NCI-H510A treated with DMSO at 0.1 percent for 48 hours (cell line): ENCODE data around the gene CPEB4.

Experiments
- DNase-seq: peaks from one replicate; lab custom pipeline; 2025; lab: John Stamatoyannopoulos, UW

CPEB4 gene

DNA sequence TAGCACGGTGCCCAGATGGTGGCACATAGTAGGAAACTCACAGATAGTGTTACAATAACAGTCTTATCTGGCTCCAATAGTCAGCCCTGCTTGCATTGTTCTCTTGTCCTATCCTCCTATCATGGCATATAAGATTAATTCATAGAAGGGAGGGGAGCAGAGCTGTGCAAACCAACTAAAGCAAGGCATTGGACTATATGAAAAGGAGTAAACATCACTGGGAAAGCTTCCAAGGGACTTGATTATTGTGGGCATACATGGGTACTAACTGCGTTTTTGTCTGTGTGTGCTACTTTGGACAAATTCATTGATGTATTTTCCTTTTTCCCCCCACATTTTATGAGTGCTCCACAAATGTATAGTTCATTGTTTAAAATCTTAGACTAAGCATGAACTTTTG lies 57.0 kb downstream of the CPEB4 start:
- no peak for DNase-seq

GRCh38 chr5:173946323-173946722 lies 58.2 kb downstream of the CPEB4 start:
- no peak for DNase-seq

DNA sequence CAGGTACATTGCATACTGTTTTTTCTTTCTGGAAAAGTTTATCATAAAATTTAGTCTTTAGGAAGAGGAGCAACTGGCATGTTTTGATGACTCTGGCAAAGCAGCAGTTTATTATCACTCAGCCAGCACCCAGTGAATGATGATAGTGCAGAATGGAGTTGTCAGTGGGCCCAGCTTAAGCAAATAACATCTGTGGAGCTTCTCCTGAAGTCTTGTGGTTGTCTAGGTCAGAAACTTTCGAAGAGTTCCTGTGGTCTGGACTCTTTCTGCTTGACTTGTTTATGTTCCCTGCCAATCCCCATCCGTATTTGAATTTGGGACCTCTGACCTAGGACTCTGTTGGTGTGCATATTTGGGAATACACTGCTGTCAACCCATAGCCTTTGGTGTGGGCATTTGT lies 62.7 kb downstream of the CPEB4 start:
- no peak for DNase-seq

DNA sequence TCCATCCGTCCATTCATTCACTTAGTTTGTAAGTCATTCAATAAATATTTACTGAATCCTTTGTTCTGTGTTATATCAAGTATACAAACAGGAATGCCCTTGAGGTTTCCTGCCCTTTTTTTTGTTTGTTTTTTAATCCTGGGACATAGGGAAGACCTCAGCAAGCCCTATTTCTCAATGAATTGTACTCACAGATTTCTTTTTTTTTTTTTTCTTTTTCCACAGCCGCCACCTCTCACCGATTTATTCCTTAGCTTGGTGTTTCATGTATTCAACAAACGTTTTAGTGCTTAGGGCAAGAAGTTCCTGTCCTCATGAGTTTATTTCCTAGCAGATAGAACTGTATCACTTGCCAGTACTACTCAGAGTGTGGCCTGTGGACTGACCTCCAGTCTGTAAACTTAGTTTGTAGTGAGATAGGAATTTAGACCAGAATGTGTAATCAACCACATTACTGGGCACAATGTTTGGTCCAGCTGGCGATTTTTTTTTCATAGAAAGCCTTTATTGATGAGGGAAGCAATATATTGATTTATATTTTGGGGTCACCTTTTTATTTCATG lies 65.5 kb downstream of the CPEB4 start:
- DNase-seq = no peak

GRCh38 chr5:173954671-173955521 lies 66.7 kb downstream of the CPEB4 start:
- no peak for DNase-seq

- DNase-seq = no peak
These were observed 72.8 kb downstream of the CPEB4 start for GRCh38 chr5:173960986-173961385.

DNA sequence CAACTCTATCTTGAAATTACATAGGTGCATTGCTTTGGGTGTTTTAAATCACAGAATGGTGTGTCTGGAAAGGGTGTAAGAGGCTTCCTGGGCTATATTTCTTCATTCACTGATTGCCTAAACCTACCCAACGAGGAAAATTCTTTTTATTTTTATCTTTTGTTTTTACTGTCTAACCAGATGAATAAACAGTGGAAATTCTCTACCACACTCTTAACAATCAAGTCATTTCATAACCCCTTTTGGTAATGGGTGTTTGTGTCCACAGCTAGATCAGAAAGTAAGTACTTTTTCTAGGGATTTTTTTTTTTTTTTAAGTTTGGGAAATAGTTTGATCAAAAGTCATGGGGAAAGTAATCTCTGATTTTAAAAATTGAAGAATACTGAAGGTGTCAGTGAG lies 73.3 kb downstream of the CPEB4 start:
- DNase-seq = no peak

DNA sequence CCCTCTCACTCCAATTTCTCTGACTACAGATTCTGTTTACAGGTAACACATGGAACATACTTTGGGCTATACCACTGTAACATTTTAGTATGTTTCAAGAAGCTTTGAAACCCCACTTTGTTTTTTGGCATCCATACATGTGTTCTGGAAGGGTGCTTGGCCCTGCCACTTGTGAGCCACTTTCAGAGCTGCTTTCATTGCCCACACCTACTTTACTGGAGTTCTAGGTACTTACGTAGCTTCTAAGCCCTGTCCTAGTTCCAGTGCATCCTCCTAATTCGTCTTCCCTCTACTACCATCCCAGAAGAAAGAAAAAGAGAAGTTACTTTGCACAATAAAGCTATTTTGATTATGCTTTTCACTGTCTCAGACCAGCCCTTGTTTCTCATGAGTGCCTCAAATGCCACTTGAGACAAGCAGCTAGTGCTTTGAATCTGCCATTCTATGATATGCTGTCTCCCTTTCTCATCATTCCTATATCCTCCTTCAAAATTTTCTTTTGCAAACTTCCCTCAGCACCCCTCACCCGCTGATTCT lies 74.4 kb downstream of the CPEB4 start:
- no peak for DNase-seq

- DNase-seq = peak; percentile 28
These were observed 75.2 kb downstream of the CPEB4 start for GRCh38 chr5:173963182-173963838.

DNA sequence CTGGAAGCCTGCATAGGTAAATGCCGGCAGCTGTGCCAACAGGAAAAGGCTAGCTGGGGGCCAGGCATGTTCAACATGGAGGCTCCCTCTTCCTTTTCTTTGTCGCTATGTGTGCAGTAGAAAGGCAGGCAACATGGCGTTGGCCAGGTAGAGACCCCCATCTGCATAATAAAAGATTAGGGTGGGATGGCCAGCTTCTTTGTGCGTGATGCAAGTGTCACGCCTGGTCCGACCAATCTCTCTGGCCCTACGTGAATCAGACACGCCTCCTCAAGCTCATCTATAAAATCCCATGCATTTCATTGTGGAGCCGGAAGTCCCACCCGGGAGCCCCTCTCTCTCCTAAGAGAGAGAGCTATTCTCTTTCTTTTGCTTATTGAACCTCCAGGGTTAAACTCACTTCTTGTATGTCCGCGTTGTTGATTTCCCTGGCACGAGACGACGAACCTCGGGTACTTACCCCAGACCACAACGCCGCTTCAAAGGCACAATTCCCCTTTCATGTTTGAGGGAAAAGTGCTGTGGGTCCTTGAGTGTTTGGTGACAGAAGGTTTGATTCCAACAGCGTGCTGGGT lies 75.8 kb downstream of the CPEB4 start:
- DNase-seq = peak; percentile 59

- DNase-seq = no peak
These were observed 76.4 kb downstream of the CPEB4 start for GRCh38 chr5:173964506-173964905.

- DNase-seq = no peak
These were observed 79.1 kb downstream of the CPEB4 start for GRCh38 chr5:173967241-173967640.

DNA sequence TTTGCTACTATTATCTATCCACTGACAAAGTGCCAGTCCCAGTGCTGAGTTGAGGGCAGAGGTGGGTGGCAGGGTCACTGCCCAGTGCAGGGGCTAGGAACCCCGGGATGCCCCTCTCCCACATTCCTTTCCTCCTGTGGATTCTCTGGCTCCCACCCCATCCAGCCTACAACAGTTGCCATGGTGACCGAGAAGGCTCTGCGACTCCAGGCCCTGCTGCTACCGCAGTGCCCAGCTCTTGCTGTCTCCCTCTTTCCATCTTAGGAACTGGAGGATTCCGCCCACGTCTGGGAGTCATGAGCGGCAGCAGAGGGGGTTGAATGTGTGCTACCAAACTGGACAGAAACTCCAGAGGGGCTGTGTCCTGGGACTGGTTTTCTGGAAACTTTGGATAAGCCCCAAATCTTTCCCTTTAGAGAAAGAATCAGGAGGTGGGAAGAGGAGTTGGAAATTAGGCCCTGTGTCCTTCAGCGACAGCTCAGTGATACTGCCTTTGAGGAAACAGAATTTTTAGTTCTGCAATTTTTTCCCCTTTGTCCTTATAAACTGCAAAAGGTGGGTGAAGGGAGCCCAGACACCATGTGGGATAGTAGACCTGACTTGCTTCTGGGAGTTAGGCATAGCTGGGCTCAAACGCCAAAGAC lies 80.1 kb downstream of the CPEB4 start:
- no peak for DNase-seq

DNA sequence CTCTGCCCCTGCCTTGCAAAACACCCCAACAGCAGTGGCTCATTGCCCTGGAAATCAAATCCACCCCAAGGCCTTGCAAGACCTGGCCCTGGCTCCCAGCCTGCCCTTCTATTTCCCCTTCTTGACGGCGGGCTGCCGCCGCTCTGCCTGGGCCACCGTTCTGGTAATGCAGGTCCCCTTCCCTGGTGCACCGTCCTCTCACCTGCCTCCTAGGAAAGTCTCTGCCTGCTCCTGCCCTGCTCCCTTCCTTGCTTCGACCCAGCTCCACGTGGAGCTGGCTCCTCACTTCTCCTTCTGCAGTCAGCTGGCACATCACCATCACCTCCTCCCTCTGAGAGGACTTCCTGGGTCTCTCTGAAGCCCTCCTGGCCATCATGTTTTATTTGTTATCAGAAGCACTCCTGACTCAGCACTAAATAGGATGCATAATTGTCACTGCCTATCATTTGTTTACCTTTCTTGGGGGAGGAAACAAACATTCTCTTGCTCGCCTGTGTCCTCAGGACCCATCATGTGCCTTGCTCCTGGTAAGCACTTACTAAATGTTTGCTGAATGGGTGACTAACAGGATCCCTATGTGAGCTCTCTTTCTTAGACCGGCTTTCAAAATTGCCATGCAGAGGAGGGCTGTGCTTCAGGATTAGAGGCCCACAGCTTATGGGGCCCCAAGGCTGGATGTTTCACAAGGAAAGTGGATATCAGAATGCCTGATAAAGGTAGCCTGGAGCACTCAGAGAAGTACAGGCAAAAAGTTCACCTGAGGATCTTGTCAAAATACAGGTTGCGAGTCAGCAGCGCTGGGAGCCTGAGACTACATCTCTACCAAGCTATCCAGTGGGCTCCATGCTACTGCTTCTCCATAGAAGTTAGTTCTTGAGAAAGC lies 81.3 kb downstream of the CPEB4 start:
- peak; percentile 26 for DNase-seq

DNA sequence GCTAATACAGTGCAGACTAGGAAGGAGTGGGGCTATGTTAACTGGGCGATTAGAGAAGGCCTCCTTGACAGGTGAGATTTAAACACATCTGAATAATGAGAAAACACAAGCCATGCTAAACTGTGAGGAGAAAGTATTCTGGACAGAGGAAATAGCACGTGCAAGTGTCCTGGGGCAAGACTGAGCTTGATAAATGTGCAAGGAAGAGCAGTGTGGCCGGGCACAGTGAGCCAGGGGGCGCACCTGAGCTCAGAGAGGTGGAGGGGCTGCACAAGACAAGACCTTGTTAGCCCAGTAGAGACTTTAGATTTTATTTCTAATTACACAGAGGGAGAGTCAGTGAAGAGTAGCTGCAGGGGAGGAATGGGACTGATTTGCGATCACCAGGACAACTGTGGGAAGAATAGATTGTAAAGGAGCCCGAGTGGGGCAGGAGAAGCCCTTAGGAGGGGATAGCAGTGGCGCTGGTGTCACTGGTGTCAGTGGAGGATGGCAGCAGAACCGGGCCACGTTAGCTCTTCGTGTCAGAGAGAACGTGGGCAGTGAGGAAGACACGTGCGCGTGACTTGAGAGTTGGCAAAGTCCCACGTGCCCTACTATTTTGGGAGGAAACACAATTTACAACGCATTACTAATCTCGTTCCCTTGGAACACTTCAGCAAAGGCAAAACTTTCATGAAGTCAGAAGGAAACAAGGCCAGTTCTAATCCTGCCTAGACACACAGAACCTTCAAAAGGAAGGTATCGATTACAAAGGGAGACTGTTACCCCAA lies 82.9 kb downstream of the CPEB4 start:
- DNase-seq = no peak

- DNase-seq = no peak
These were observed 83.7 kb downstream of the CPEB4 start for GRCh38 chr5:173971681-173972345.

DNA sequence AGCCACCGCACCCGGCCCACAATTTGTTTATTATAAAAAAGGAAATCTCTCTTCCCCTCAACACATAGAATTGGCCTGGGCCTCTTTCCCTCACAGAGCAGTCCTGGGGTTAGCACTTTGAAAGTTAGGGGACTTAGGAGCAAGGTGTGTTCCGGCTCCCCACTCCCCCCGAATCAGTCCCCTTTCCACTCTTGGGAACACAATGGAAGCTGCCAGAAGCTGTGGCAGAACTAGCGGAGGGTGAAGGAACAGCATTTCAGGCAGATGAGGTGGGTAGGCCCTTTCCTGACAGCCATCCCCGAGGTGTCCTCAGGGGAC lies 84.4 kb downstream of the CPEB4 start:
- DNase-seq = no peak

GRCh38 chr5:173972925-173973615 lies 84.9 kb downstream of the CPEB4 start:
- peak; percentile 65 for DNase-seq

DNA sequence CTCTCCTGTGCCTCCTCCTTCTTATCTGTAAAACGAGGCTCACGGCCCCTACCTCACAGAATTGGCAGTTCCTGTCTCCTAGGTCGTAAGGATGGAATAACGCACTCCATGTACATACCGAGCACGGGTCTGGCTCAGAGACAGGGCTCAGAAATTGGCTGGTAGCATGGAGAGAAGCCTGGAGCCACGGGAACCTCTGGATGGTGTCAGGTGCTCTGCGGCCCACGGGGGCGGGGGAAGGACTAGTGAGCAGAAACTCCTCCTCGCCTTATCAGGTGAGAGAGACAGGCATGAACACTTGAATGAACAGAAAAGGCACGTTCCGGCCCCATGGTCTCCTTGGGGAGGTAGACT lies 85.4 kb downstream of the CPEB4 start:
- DNase-seq = peak; percentile 58
